ENCODE data around the gene PTGDR2.

Gene PTGDR2

DNA sequence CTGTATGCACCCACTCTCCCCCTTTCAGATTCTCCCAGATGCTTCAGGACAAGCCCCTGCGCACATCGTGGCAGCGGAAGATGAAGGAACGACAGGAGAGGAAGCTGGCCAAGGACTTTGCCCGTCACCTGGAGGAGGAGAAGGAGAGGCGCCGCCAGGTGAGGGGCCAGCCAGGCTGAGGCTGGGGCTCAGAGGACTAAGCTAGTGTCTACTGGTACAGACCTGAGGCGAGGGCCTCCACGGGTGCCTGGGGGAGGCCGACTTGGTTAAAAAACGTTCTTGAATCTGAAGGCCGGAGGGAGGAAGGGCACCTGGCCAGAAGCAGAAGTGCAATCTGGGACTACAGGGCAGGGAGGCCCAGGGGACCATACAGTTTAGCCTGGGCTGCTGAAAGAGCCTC is 7.9 kb downstream of the PTGDR2 start:
- in situ Hi-C loops (cut with MboI; ENCODE audit: low sequenced_read_pairs) = no loop called here
- no peaks in the 10 kb centered on the region for H3K27me3 ChIP-seq (ENCODE audit: low read depth)
- no peak for DNase-seq (ENCODE audit: low spot score in 2 of 2)
- H3K36me3 ChIP-seq (replicated peaks) = peaks cover 65% of the 10 kb centered on the region
- no peak overlapping the region for H3K4me3 ChIP-seq
- H3K4me1 ChIP-seq = peaks cover 8% of the 10 kb centered on the region
- no peaks in the 10 kb centered on the region for H3K9me3 ChIP-seq

DNA sequence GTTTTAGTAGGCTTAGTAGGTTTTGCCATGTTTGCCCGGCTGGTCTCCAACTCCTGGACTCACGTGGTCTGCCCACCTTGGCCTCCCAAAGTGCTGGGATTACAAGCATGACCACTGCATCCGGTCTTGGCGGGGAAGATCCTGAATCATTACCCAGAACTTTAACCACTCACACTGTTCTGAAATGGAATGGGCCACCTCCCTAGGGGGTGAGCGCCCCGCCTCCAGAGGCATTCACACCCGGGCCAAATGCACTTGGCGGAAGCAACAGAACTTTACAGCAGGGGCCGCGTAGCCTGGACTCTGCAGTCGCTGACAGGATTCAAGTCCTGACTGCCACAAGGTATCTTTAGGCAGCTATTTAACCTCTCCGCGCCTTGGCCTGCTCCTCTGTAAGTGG is 8.5 kb downstream of the PTGDR2 start:
- no peak for DNase-seq (ENCODE audit: low spot score in 2 of 2)
- Histone ChIP-seq H3K4me1 (peaks cover 8% of the 10 kb centered on the region), H3K36me3 (replicated peaks) (peaks cover 65% of the 10 kb centered on the region), H3K27me3 (ENCODE audit: low read depth) (no peaks in the 10 kb centered on the region), H3K9me3 (no peaks in the 10 kb centered on the region), H3K4me3 (no peak overlapping the region)
- in situ Hi-C loops (cut with MboI; ENCODE audit: low sequenced_read_pairs) = no loop called here

DNA sequence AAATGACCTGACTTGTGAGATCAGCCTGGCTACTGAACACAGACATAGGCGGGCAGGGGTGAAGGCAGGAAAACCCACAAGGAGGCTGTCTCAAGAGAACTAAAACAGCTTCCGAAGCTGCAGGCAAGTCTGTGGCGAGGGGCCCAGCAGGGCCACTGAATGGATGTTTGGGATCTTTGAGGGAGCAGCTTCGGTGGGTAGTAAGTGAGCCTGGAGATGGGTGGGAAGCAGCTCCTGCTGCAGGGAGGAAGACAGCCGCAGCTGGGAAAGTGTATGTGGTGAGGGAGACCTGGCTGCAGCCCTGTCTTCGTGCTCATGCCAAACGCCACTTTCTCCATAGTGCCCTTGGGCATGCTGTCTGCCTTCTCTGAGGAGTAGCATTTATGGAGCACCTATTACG is 10.4 kb downstream of the PTGDR2 start:
- H3K27me3 ChIP-seq (ENCODE audit: low read depth) = no peaks in the 10 kb centered on the region
- peaks cover 47% of the 10 kb centered on the region for H3K36me3 ChIP-seq (replicated peaks)
- no peak for DNase-seq (ENCODE audit: low spot score in 2 of 2)
- H3K4me3 ChIP-seq = peak overlapping the region; percentile 78; the same call in 1 of the 2 replicates
- no peaks in the 10 kb centered on the region for H3K9me3 ChIP-seq
- H3K4me1 ChIP-seq = peaks cover 12% of the 10 kb centered on the region
- in situ Hi-C loops (cut with MboI; ENCODE audit: low sequenced_read_pairs) = no loop called here

DNA sequence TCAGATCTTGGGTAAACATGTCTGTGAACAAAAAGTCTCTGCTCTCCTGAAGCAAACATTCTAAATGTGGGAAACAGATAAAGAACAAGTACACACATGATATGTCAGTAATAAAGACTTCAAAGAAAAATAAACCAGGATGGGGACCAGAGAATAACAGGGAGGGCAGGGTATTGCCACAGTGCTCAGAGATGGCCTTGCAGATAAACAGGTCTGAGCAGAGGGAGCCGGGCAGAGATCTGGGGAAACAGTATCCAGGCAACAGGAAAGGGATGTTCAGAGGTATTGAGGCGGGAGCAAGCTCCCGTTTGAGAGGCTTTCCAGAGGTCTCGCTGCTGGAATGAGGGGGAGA is 10.9 kb downstream of the PTGDR2 start:
- Histone ChIP-seq H3K27me3 (ENCODE audit: low read depth) (no peaks in the 10 kb centered on the region), H3K36me3 (replicated peaks) (peaks cover 44% of the 10 kb centered on the region), H3K9me3 (no peaks in the 10 kb centered on the region), H3K4me3 (peak overlapping the region; percentile 78), H3K4me1 (peaks cover 12% of the 10 kb centered on the region)
- in situ Hi-C loops (cut with MboI; ENCODE audit: low sequenced_read_pairs) = no loop called here
- DNase-seq (ENCODE audit: low spot score in 2 of 2) = no peak

DNA sequence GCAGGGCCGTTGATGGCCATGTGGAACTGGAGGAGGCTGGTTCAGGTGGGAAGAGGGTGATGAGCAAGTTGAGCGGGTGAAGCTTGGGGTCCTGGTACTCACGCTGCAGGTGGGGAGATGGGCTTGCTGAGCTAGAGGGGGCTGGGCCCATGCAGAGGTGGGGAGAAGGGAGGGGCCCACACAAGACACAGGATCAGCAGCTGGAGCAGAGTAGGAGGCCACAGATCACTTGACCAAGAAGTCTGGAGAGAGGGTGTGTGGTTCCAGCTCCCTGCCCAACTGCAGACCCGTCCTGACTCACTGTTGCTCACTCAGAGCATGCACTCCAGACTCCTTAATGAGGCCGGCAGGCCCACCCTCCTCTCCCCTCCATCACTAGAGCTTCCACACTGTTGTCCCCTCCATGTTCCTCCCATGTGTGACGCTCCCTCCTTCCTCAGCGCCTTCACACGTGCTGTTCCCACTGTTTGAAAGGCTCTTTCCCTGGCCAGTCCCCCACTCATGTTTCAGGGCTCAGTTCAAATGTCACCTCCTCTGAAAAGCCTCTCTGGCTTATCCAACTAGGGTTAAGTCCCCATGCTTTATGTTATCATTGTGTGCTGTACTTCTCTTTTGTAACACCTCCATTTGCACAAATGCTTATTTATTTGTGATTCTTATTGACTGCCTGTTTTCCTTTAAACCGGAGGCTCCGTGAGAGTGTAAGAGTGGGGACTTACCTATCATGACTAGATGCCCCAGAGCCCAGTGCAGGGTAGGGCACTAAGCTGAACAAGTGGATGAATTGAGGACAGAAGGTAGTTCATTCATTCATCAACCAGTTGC is 11.5 kb downstream of the PTGDR2 start:
- in situ Hi-C loops (cut with MboI; ENCODE audit: low sequenced_read_pairs) = no loop called here
- DNase-seq (ENCODE audit: low spot score in 2 of 2) = peak in 1 of 2 experiments; percentile 18
- Histone ChIP-seq H3K4me3 (peak overlapping the region; percentile 78), H3K36me3 (replicated peaks) (peaks cover 41% of the 10 kb centered on the region), H3K4me1 (peaks cover 12% of the 10 kb centered on the region), H3K27me3 (ENCODE audit: low read depth) (no peaks in the 10 kb centered on the region), H3K9me3 (no peaks in the 10 kb centered on the region)

DNA sequence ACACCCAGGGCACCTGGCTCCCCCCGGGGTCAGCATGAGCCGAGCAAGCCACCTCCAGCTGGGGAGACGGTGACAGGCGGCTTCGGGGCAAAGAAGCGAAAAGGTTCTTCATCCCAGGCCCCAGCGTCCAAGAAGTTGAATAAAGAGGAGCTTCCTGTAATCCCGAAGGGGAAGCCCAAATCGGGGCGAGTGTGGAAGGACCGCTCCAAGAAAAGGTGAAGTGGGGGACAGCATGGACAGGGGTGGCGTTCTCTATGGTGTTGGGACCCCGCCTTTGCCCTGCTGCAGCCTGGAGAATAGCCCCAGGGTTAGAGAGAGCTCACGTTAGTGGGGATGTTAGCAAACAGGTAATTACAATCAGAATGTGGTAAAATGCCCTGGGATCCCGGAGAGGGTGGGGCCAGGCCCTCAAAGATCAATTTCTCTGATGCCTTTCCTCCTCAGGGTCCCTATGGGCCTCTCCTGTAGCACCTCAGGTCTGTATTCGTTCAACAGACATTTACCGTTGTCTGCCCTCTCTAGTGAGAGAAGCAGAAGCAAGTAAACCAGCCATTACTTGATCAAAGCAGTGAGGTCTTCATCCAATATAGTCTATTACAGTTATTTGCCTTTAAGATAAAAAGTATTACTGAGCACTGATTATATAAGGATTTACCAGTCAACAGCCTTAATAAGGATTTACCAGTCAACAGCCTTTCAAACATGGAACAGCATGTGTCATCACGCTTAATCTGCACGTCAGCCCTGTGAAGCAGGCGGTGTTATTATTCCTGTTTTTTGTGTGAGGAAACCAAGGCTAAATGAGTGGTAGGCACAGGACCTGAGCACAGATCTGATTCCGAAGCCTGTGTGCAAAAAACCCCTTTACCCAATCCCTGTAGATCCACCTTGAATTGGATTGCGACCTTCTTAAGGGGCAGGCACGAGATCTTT is 12.8 kb downstream of the PTGDR2 start:
- no peaks in the 10 kb centered on the region for H3K9me3 ChIP-seq
- DNase-seq (ENCODE audit: low spot score in 2 of 2) = no peak
- H3K27me3 ChIP-seq (ENCODE audit: low read depth) = no peaks in the 10 kb centered on the region
- H3K4me3 ChIP-seq = peak overlapping the region; percentile 78
- peaks cover 12% of the 10 kb centered on the region for H3K4me1 ChIP-seq
- peaks cover 28% of the 10 kb centered on the region for H3K36me3 ChIP-seq (replicated peaks)
- in situ Hi-C loops (cut with MboI; ENCODE audit: low sequenced_read_pairs) = no loop called here

DNA sequence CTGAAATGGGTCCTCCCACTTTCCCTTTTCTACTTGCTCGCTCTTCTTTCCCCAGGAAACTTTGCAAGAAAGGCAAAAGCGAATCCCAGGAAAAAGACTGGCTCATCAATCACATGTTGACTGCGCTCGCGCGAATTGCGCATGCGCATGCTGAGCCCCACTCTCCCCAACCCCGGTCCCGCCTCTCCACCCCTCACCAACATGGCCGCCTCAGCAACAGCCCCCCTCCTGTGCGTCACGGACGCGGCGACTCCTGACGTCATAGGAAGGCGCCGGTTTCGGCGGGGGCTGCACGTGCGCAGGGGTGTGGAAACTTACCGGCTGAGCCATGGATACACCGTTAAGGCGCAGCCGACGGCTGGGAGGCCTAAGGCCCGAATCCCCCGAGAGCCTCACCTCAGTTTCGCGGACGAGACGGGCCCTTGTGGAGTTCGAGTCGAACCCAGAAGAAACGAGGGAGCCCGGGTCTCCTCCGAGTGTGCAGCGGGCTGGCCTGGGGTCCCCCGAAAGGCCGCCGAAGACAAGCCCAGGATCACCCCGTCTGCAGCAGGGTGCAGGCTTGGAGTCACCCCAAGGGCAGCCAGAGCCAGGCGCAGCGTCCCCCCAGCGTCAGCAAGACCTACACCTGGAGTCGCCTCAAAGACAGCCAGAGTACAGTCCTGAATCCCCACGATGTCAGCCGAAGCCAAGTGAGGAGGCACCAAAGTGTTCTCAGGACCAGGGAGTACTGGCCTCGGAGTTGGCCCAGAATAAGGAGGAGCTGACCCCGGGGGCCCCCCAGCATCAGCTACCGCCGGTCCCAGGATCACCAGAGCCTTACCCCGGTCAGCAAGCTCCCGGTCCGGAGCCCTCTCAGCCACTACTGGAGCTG is 13.7 kb downstream of the PTGDR2 start, which contains the start of gene CCDC86:
CCDC86 (plus strand) TSS at position 317 of the 871 bp plus-strand sequence; CDS start at position 329, 12 bp downstream.
- Histone ChIP-seq H3K4me1 (peaks cover 12% of the 10 kb centered on the region), H3K9me3 (no peaks in the 10 kb centered on the region), H3K27me3 (ENCODE audit: low read depth) (no peaks in the 10 kb centered on the region), H3K4me3 (peak within 1 kb of the TSS; percentile 78), H3K36me3 (replicated peaks) (peaks cover 19% of the 10 kb centered on the region)
- in situ Hi-C loops (cut with MboI; ENCODE audit: low sequenced_read_pairs) = no loop called here
- DNase-seq (ENCODE audit: low spot score in 2 of 2) = peak; percentile 91 to 99

DNA sequence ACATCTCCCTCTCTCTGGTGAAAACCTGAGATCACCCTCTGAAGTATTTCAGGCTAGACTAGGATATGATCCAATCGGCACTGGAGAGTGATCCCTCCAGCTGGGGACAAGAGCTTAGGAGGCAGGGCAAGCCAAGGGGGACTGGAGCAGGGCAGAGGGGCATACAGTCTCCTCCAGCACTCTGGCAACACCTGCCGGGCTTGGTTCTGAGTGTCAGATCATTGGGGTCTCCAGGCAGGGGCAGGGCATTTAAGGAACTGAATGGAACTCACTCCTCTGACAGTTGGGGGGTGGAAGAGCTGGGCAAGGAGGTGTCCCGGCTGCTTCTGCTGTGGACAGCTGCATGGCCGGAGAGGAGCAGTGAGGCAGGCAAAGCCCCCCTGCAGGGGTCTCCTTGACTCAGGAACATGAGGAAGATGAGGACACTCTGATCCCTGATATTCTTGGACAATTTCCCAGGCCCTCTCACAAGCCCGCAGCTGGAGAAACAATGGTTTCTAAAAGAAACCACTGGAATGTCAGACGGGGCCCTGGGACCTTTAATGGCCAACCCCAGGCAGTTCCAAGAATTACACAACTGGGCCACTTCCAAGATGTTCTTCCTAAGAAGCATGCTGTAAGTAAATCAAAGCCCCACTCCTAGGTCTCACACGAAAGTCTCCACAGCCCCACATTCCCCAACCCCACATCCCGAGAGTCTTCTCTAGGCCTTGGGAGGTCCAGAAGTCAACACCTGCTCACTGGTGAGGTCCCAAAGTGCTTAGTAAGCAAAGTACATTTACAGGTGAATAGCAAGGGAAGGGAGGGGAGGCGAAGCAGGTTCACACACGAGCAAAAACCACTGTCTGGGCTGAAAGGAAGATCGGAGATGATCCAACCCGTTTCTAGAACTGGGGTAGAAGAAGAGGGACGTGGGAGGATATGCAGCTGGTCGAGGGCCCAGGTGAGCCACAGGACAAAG is 15.0 kb downstream of the PTGDR2 start:
- no peaks in the 10 kb centered on the region for H3K27me3 ChIP-seq (ENCODE audit: low read depth)
- no peaks in the 10 kb centered on the region for H3K9me3 ChIP-seq
- H3K4me1 ChIP-seq = peaks cover 12% of the 10 kb centered on the region
- in situ Hi-C loops (cut with MboI; ENCODE audit: low sequenced_read_pairs) = no loop called here
- H3K4me3 ChIP-seq = no peak overlapping the region
- peaks cover 13% of the 10 kb centered on the region for H3K36me3 ChIP-seq (replicated peaks)
- no peak for DNase-seq (ENCODE audit: low spot score in 2 of 2)

DNA sequence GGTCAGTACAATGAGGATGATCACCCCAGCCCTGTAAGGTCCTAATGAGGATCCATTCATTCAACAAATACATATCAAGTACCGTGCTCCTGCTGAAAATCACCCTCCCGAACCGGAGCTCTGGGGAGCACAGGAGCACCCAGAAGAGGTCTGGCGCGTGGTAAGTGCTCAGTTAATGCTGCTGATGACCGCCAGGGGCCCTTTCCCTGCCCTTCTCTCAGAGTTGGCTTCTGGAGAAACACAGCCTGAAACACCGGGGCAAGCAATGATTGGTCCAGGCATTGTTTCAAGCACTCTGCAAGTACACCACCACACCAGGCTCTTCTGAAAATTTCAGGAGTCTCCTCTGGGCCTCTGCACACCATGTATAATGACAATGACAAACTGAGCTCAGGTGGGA is 17.6 kb downstream of the PTGDR2 start:
- no peaks in the 10 kb centered on the region for H3K9me3 ChIP-seq
- in situ Hi-C loops (cut with MboI; ENCODE audit: low sequenced_read_pairs) = no loop called here
- peaks cover 3% of the 10 kb centered on the region for H3K4me1 ChIP-seq
- H3K27me3 ChIP-seq (ENCODE audit: low read depth) = no peaks in the 10 kb centered on the region
- DNase-seq (ENCODE audit: low spot score in 2 of 2) = no peak
- H3K4me3 ChIP-seq = no peak overlapping the region
- no peaks in the 10 kb centered on the region for H3K36me3 ChIP-seq (replicated peaks)

DNA sequence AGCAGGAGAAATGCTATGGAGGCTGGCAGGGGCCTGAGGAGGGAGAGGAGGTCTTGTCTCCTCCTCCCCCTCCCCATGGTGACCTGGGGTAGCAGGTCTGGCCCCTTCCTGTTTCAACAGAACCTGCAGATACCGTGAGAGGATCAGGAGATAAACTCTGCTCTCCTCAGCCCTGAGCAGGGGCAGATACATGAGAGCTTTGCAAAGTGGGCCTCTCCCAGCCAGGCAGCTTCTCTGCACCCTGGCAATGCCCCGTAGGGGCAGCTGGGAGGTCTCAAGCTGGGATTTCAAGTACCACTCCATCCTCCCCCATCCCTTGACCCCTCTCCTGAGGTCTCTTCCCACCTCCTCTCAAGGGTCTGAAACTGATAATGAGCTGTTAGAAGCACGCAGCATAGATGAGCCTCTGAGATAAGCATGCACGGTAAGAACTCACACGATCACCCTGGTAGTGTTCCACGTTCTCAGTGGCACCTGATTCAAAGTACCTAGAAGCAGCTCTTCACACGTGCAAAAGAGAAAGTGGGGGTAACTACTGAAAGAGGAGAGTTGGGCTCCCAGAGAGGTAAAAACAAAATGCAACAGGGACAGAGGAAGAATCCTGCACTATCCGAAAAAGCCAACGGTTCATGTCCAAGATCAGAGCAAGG is 18.8 kb downstream of the PTGDR2 start:
- peaks cover 3% of the 10 kb centered on the region for H3K4me1 ChIP-seq
- H3K27me3 ChIP-seq (ENCODE audit: low read depth) = no peaks in the 10 kb centered on the region
- H3K4me3 ChIP-seq = no peak overlapping the region
- in situ Hi-C loops (cut with MboI; ENCODE audit: low sequenced_read_pairs) = no loop called here
- H3K36me3 ChIP-seq (replicated peaks) = no peaks in the 10 kb centered on the region
- no peak for DNase-seq (ENCODE audit: low spot score in 2 of 2)
- no peaks in the 10 kb centered on the region for H3K9me3 ChIP-seq

DNA sequence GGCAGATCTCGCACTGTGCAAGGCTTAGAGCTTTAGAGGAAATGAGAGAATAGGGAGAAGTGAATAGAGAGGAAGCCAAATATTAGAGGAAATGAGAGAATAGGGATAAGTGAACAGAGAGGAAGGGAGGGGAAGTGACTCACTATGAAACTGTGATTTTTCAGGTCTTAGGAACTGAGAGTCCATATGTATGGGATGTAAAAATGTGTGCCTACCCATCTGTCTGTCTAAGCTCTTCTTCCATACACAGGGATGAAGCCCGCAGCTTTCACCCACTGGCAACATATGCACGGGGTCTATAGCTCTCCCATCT is 20.3 kb downstream of the PTGDR2 start:
- DNase-seq (ENCODE audit: low spot score in 2 of 2) = no peak
- in situ Hi-C loops (cut with MboI; ENCODE audit: low sequenced_read_pairs) = no loop called here

DNA sequence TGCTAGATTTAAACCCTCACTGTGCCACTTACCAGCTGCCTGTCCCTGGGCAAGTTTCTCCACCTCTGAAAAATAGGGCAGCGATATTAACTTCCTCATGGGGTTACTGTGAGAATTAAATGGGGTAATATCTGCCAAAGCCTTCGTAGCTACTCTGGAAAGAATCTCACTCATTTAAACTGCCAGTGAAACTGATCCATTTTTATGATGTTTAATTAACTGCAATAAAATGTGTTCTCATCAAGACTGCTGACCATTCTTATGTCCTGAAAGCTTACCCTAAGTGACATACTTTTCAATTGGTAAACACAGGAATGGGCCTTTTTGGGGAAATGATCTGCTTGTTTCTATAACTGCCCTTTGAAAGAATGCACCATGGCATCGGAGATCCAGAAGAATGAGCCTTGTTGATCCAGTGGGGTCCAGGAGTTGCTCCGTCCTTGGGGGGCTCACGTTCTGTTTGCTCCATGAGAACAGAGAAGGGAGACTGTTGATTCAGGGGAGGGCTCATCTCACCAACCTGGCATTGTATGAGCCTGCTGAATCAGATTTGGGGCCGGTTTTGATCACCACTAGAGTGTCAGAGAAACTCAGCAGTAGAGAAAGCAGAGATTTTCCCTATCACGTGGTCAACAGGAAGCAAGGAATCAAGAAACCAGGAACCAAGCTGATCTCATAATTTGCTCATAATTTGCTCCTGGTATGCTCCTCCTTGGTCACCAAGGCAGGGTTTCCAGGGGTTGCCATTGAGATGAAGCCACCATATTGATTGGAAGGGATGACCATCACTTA is 20.8 kb downstream of the PTGDR2 start:
- no peaks in the 10 kb centered on the region for H3K4me1 ChIP-seq
- no peak overlapping the region for H3K4me3 ChIP-seq
- no peak for DNase-seq (ENCODE audit: low spot score in 2 of 2)
- H3K9me3 ChIP-seq = no peaks in the 10 kb centered on the region
- in situ Hi-C loops (cut with MboI; ENCODE audit: low sequenced_read_pairs) = no loop called here
- H3K27me3 ChIP-seq (ENCODE audit: low read depth) = no peaks in the 10 kb centered on the region
- no peaks in the 10 kb centered on the region for H3K36me3 ChIP-seq (replicated peaks)

More for the DNA sequence above, 20.3 kb downstream of the PTGDR2 start:
- Histone ChIP-seq H3K4me3 (no peak overlapping the region), H3K36me3 (replicated peaks) (no peaks in the 10 kb centered on the region), H3K9me3 (no peaks in the 10 kb centered on the region), H3K4me1 (no peaks in the 10 kb centered on the region), H3K27me3 (ENCODE audit: low read depth) (no peaks in the 10 kb centered on the region)

All from HAP-1 (cell line).